CD4-positive, alpha-beta T cell treated with Interleukin-15 for 1 hour (primary cell): ENCODE results near the gene PRKCH.

ENCODE experiments used
- DNase-seq: peaks from one replicate; pipeline ENCODE4 v3.0.0-alpha.2; 2020

Gene PRKCH

GRCh38 chr14:61341275-61342206 lies 20.2 kb downstream of the PRKCH start:
- DNase-seq: no peak

DNA sequence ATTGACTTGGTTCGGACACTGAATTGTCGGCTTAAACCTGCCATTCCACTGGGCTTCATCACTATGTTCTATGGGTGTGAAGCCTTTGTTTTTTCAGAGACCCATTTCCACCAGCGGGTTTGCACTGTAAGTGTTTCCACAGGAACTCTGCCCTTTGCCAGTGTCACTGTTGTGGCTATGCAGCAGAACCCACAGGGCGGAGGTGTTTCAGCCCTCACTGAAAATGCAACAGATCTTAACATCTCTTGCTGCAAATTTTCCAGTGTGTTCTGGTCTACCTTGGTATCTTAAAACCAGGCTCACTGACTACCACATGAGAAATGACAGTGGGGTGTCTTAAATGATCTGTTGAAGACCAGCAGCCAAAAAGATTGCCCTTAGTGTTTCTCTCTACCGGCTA lies 21.1 kb downstream of the PRKCH start:
- peak; percentile 82 for DNase-seq

DNA sequence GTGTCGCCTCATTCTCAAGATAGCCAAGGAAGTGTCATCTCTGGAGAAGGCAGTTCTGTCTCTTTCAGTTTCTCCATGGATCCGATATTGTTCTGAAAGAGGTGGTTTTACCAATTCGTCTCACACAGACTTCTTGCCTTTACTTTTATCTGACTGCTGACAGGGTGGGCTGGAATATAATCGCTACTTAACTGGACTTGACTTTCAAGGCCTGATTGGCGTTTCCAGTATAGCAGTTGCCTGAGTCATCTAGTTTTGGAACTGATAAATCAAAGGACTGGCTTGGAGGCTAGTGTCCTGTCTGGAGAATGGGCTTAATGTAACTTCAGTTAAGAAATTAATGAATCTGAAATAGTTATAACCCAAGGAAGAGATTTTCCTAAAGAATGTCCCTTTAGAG lies 21.6 kb downstream of the PRKCH start:
- no peak for DNase-seq

DNA sequence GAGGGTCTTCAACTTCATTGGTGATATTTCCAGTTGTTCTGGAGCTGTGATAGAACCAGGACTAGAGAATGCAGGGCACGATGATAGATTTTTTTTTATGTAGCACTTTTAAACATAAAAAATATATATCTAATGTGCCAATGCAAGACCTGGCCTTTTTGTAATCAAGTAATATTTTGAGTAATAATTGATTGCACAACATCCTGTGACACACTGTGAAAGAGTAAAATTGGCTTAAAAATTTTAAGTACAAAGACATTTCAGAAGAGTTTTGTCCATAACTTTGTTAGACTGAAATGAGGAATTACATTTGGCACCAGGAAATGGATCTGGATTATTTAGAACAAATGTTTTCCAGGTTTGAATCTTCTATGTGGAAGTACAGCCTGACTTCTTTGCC lies 22.1 kb downstream of the PRKCH start:
- DNase-seq: no peak

GRCh38 chr14:61343991-61344405 lies 22.6 kb downstream of the PRKCH start:
- peak; percentile 45 for DNase-seq

DNA sequence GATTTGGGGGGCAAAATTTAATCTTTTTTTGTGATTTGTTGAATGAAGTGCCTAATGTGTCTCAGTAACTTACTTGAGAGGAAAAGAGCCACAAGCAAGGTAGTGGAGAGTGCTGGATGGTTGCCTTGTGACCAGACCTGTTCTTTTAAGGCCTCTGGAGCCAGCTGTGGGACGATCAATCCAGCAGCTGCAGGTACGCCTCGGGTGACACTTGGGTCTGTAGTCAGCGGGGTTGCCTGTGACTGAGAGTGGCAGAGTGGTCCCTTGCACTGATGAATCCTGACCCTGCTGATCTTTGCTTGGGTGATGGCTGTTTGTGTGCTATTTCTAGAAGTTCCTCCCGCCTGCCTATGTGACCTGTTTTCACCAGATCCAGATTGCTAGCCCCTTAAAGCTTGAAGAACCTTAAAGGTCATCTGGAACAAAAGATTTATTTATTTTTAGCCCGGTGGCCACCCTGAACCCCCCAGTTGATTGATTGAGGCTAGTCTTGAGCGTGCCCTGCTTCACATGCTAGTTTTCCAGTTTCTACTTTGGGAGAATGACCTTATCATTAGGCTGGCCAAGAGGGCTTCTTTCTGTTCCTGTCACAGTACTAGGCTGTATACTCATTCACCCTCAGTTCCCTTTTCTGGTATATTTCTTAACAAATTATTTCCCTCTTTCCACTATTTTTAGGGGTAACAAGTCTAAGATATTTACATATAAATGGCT lies 23.2 kb downstream of the PRKCH start:
- DNase-seq: no peak

DNA sequence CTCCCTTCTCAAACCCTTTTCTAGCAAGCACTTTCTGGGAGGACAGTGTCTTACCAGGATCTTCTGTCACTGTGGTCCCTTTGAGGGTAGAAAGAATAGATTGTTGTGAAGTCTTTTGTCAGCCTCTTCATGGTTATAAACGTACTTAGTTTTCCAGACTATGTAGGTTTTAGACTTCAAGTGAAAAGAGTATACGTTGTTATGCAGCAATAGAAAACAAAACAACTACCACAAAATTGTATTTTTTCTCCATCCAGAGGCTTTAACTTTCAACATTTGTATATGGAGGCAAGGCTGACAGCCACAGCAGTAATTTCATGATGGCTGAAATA lies 23.7 kb downstream of the PRKCH start:
- no peak for DNase-seq

- no peak for DNase-seq
Observed at GRCh38 chr14:61346221-61346620, 24.8 kb downstream of the PRKCH start.

- DNase-seq: no peak
Observed at GRCh38 chr14:61346793-61347192, 25.4 kb downstream of the PRKCH start.

DNA sequence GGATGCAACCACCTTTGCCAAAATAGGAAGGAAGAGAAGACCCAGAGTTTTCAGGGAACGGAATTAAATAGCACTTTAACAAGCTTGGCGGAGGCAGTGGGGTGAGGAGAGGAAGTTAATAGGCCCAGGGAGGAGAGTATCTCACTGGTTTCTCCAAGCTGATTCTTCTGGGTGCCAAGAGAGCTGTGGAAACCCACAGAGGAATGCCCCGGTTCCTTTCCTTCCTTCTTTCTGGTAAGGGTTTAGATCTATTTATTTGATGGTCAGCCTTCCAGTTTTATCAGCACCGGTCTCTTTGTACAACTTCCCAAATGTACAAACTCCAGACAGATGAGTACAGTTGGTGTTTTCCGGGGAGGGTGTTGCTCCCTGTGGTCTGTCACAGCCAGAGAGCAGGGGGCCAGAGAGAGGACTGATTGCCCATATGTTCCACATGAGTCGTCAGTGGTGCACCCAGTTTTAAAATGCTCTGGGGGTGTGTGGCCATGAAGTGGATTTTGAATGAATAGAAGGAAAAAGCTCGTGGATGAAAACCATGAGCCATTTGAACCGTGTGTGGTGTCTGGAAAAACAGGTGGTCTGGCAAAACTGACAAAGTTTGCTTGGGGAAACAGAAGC lies 26.6 kb downstream of the PRKCH start:
- no peak for DNase-seq

GRCh38 chr14:61350427-61351270 lies 29.3 kb downstream of the PRKCH start:
- peak; percentile 52 for DNase-seq

DNA sequence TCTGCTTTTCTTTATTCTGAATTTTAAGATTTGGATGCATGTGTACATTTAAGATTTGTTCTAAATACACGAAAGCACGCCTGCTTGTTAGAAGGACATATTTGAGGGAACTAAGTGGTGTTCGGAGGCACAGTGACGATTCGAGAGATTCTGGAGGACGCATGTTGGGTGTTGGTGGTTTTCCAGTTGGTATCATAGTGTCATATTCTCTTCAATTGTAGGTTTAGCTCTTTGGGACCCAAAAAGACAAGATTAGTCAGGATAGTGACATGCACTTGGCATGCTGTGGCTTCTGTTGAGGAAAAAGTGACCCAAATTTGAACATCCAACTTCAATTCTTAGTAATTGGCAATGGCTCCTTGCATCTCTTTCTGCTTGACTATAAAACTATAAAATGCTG lies 30.1 kb downstream of the PRKCH start:
- no peak for DNase-seq

DNA sequence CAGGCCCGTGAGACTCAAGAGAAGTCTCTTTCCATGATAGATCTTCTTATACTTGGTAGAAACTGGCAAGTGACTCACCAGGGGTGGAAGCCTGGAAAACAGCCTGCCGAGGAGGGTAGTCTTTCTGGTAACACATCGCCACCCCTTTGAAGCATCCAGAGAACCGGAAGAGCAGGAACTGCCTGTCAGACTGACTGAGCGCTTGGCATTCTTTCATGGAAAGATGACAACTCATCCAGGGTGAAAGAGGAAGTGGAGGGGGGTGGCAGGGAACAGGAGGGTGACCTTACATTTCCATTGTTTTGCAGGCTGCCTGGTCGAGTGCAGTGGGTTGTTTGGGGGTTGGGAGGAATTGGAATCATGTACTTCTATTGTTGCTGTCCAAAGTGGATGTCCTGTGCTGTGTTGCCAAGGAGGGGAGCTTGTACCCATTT lies 34.5 kb downstream of the PRKCH start:
- DNase-seq: peak; percentile 56

GRCh38 chr14:61357123-61357522 lies 35.7 kb downstream of the PRKCH start:
- no peak for DNase-seq

- DNase-seq: no peak
Observed at GRCh38 chr14:61358554-61359226, 37.3 kb downstream of the PRKCH start.

- no peak for DNase-seq
Observed at GRCh38 chr14:61360796-61361525, 39.6 kb downstream of the PRKCH start.

- DNase-seq: no peak
Observed at GRCh38 chr14:61362072-61362750, 40.8 kb downstream of the PRKCH start.

DNA sequence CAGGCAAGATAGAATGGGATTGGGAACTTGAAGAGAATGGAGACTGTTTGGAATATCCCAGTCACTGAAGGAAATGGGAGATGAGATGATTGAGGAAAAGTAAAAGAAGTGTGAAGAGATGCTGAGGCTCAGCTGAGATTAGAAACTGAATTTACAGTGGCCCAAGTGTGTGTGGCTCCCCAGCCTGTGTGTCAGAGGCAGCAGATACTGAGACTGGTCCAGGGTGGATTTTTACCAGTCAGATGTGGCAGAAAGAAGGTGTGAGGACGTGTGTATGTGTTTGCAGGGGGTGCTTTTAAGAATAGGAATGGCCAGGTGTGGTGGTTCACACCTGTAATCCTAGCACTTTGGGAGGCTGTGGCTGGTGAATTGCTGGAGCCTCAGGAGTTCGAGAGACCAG lies 42.9 kb downstream of the PRKCH start:
- DNase-seq: no peak

DNA sequence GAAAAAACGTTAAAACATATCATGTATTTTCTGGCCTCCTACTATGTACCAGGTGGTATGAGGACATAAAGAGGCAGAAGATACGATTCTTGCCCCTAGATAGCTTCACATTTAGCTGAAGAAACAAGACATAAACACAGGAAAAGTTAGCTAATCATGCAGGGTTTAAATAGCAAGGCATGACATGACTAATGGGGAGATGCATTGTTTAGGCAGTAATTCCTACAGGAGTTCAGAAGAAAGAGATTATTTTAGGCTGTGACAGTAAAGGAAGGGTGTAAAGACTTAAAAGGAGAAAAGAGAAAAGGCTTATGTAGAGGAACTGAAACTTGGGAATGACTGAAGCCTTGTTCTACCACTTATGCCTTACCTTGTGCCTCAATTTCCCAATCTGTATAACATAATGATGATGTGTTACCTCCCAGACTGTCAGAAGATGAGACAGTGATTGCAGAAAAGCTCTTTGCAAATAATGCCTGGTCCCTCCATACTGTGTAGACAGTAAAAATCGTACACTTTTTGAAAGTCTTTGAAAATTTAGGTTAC lies 44.4 kb downstream of the PRKCH start:
- DNase-seq: no peak

DNA sequence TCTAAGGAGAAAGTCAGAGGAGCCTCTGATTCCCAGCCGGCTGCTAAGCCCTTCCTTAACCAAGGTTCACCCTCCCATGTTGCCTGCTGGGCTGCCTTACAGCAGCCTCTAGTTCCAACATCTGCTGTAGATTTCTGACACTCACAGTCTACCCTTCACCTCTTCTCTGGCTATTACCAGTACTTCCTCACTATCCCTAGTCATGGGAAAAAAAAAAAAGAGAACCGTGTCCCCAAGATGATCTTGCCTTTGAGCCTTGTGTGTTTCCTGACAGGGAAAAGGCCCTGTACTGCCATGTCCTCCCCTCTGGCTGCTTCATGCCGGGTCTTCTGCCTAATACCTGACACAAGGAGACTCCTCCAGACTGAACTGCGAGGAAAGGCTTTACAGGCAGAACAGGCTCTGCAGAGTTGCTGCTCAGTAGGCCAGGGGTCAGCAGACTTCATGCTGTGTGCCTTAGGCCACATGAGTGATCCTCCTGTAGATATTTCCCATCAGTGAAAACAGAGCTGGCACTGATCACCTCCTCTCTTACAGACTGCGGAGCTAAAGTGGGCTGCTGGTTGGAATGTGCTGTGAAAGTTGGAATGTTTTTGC lies 46.8 kb downstream of the PRKCH start:
- no peak for DNase-seq
